MM.1S (cell line): Measurements from ENCODE around the gene SLC47A1.
"Not testable (repeated sequence)": the region's sequence is repeated elsewhere in the genome, so short reads cannot be mapped to it uniquely, and the experiment has no call there.

Experiments
- DNase-seq: peaks from one replicate; pipeline ENCODE4 v3.0.0-alpha.2; 2015
- H2AFZ ChIP-seq: fragments of 300-600 bp; sonication (generic); 2 replicates; pipeline ENCODE4 v1.6.0; 2016; ENCODE audit warnings: antibody characterized with exemption, low read length
- H3F3A ChIP-seq: fragments of 300-600 bp; sonication (generic); 2 replicates; pipeline ENCODE4 v1.6.1; 2016; ENCODE audit warnings: mild to moderate bottlenecking, antibody characterized with exemption, low read length, moderate library complexity, mixed read lengths; ENCODE audit not compliant: insufficient read depth
- H3K27ac ChIP-seq: fragments of 300-600 bp; sonication (generic); 2 replicates; pipeline ENCODE4 v1.5.1; 2016; ENCODE audit warnings: mild to moderate bottlenecking, low read length
- H3K27me3 ChIP-seq: fragments of 300-600 bp; sonication (generic); replicated peaks from 2 replicates; pipeline ENCODE4 v1.6.0; 2016; ENCODE audit warnings: low read length; ENCODE audit not compliant: insufficient read depth
- H3K36me3 ChIP-seq: fragments of 300-600 bp; sonication (generic); replicated peaks from 2 replicates; pipeline ENCODE4 v1.6.1; 2016; ENCODE audit warnings: mild to moderate bottlenecking, low read length, mixed read lengths; ENCODE audit not compliant: insufficient read depth
- H3K4me1 ChIP-seq: fragments of 300-600 bp; sonication (generic); 2 replicates; pipeline ENCODE4 v1.6.1; 2016; ENCODE audit warnings: low read length, mixed read lengths
- H3K4me2 ChIP-seq: fragments of 300-600 bp; sonication (generic); 2 replicates; pipeline ENCODE4 v1.6.0; 2016; ENCODE audit warnings: low read depth, low read length
- H3K4me3 ChIP-seq: fragments of 300-600 bp; sonication (generic); 2 replicates; pipeline ENCODE4 v1.5.1; 2016; ENCODE audit warnings: low read length, mixed read lengths
- H3K79me2 ChIP-seq: fragments of 300-600 bp; sonication (generic); 2 replicates; pipeline ENCODE4 v1.6.1; 2016; ENCODE audit warnings: mixed run types, low read length, mixed read lengths
- H3K9ac ChIP-seq: fragments of 300-600 bp; sonication (generic); 2 replicates; pipeline ENCODE4 v1.6.1; 2016; ENCODE audit warnings: low read length, mixed read lengths
- H3K9me2 ChIP-seq: fragments of 300-600 bp; sonication (generic); replicated peaks from 2 replicates; pipeline ENCODE4 v1.6.1; 2016; ENCODE audit warnings: mild to moderate bottlenecking, low read length, mixed read lengths; ENCODE audit not compliant: insufficient read depth
- H3K9me3 ChIP-seq: fragments of 300-600 bp; sonication (generic); replicated peaks from 2 replicates; pipeline ENCODE4 v1.6.1; 2016; ENCODE audit warnings: mild to moderate bottlenecking, low read length, mixed read lengths; ENCODE audit not compliant: insufficient read depth
- H4K20me1 ChIP-seq: fragments of 300-600 bp; sonication (generic); 2 replicates; pipeline ENCODE4 v1.6.1; 2016; ENCODE audit warnings: mild to moderate bottlenecking, low read length, moderate library complexity, mixed read lengths; ENCODE audit not compliant: insufficient read depth
- EZH2 ChIP-seq: fragments of 300-600 bp; sonication (generic); optimal IDR thresholded peaks from 2 replicates; pipeline ENCODE3; 2017; ENCODE audit warnings: low read depth, mild to moderate bottlenecking, antibody characterized with exemption, low read length, mixed read lengths
- EZH2phosphoT487 ChIP-seq: fragments of 300-600 bp; sonication (generic); IDR thresholded peaks from 2 replicates; pipeline ENCODE4 v1.6.1; 2018; ENCODE audit warnings: antibody characterized with exemption, low read length
- TF ChIP-seq, protein P1 (sequence below): fragments of 300-600 bp; sonication (generic); IDR thresholded peaks from 2 replicates; pipeline ENCODE4 v1.5.1; 2016; ENCODE audit warnings: antibody characterized with exemption, low read length, mixed read lengths

Gene SLC47A1

DNA sequence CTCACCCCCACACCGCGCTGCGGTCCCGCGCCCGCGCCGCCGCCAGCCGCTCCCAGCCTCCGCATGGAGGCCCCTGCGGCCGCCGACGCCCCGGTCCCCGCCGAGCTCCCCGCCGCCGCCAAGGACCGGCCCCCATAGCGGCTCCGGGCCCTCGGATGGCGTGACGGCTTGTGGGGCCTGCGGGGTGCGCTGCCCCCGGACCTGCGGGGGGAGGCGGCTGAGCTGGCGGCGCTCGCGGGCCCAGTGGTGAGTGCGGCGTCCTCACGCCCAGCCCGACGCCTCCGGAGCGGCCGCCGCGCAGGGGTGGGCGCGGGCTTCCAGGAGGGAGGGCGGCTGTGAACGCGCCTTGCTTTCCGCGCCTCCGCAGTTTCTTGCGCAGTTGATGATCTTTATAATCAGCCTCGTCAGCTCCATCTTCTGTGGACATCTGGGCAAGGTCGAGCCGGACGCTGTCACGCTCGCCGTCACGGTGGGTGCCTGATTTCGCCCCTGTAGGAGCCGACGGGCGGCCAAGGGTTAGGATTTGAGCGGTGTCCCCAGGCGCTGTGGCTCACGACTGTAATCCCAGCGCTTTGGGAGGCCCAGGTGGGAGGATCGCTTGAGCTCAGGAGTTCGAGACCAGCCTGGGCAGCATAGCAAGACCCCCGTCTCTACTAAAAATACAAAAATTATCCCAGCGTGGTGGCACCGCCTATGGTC is 46.4 kb downstream of the SLC47A1 start:
- H3K27ac ChIP-seq, result no peak overlapping the region
- H3K9me2 ChIP-seq, result no peaks in the 10 kb centered on the region
- no peaks in the 10 kb centered on the region for H3K79me2 ChIP-seq
- no peaks in the 10 kb centered on the region for H3K4me1 ChIP-seq
- H2AFZ ChIP-seq, result no peak overlapping the region
- H3K27me3 ChIP-seq, result no peaks in the 10 kb centered on the region
- H3K36me3 ChIP-seq, result no peaks in the 10 kb centered on the region
- no peaks in the 10 kb centered on the region for H3F3A ChIP-seq
- H3K9me3 ChIP-seq, result no peaks in the 10 kb centered on the region
- H3K9ac ChIP-seq, result no peak overlapping the region
- no peak overlapping the region for H3K4me2 ChIP-seq
- no peak overlapping the region for H3K4me3 ChIP-seq
- TF ChIP-seq EZH2phosphoT487 (no peak), EZH2 (no peak)
- TF ChIP-seq, protein P1, sequence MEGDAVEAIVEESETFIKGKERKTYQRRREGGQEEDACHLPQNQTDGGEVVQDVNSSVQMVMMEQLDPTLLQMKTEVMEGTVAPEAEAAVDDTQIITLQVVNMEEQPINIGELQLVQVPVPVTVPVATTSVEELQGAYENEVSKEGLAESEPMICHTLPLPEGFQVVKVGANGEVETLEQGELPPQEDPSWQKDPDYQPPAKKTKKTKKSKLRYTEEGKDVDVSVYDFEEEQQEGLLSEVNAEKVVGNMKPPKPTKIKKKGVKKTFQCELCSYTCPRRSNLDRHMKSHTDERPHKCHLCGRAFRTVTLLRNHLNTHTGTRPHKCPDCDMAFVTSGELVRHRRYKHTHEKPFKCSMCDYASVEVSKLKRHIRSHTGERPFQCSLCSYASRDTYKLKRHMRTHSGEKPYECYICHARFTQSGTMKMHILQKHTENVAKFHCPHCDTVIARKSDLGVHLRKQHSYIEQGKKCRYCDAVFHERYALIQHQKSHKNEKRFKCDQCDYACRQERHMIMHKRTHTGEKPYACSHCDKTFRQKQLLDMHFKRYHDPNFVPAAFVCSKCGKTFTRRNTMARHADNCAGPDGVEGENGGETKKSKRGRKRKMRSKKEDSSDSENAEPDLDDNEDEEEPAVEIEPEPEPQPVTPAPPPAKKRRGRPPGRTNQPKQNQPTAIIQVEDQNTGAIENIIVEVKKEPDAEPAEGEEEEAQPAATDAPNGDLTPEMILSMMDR, result no peak
- no peak for DNase-seq
- H4K20me1 ChIP-seq, result no peaks in the 10 kb centered on the region

DNA sequence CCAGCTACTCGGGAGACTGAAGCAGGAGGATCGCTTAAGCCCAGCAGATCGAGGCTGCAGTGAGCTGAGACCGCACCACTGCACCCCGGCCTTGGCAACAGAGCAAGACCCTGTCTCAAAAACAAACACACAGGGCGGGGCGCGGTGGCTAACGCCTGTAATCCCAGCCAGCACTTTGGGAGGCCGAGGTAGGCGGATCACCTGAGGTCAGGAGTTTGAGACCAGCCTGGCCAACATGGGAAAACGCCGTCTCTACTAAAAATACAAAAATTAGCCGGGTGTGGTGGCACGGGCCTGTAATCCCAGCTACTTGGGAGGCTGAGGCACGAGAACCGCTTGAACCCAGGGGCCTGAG is 46.9 kb downstream of the SLC47A1 start:
- not testable (repeated sequence) for H4K20me1 ChIP-seq, H3K9ac ChIP-seq, H3K27me3 ChIP-seq, H3K4me1 ChIP-seq, H3K27ac ChIP-seq, H3K4me3 ChIP-seq, H3K4me2 ChIP-seq, DNase-seq, H3K9me2 ChIP-seq, H3K9me3 ChIP-seq, H3K36me3 ChIP-seq, H3K79me2 ChIP-seq, H3F3A ChIP-seq, H2AFZ ChIP-seq

DNA sequence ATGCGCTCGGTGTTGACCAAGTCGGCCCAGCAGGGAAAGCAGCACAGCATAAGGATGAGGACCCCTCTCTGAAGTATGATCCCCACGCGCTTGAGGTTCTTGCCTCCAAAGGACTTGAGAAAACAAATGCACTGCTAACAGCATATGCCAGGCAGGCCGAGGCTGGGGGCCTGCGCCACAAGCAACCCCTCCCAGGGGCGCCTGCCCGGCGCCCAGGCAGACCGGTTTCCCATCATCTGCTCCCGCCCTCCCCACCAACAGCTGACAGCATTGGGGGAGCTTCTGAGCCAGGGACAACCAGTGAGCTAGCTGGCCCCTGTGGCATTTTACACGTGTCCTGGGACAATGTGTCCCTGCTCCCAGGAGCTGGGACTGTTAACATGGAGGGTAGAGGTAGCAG is 48.5 kb downstream of the SLC47A1 start:
- H4K20me1 ChIP-seq, H3K4me1 ChIP-seq, H3K9ac ChIP-seq, H3K9me3 ChIP-seq, H3K79me2 ChIP-seq, H3K27ac ChIP-seq, H3K36me3 ChIP-seq, H3F3A ChIP-seq, H2AFZ ChIP-seq, H3K27me3 ChIP-seq, H3K4me3 ChIP-seq, H3K9me2 ChIP-seq, H3K4me2 ChIP-seq, DNase-seq: not testable (repeated sequence)

DNA sequence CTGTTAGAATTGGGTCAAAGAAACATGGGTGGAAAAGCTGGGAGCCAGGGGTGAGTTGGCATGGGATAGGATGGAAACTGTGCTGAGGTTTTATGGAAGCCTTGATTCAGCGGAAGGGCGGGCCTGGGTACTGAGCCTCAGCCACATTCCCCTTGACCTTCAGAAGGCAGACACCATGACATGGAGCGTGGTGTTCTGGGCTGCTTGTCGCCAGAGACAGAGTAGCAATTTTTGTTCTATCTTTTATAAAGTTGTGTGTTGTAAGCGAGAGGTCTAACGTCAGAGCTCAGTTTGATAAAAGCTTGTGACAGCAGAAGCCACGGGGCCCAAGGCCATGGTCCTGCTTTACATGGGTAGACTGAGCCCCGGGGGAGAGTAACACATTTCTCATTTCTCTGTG is 50.2 kb downstream of the SLC47A1 start:
- no peaks in the 10 kb centered on the region for H3K79me2 ChIP-seq

More for the DNA sequence above, 50.2 kb downstream of the SLC47A1 start:
- TF ChIP-seq, protein P1, result no peak
- no peak for TF ChIP-seq EZH2
- TF ChIP-seq EZH2phosphoT487, result no peak
- no peak overlapping the region for H3K27ac ChIP-seq
- H2AFZ ChIP-seq, result no peak overlapping the region
- H3F3A ChIP-seq, result no peaks in the 10 kb centered on the region
- H3K4me1 ChIP-seq, result no peaks in the 10 kb centered on the region
- H4K20me1 ChIP-seq, result no peaks in the 10 kb centered on the region
- H3K9me3 ChIP-seq, result no peaks in the 10 kb centered on the region
- H3K27me3 ChIP-seq, result no peaks in the 10 kb centered on the region
- no peak overlapping the region for H3K4me3 ChIP-seq
- no peak overlapping the region for H3K9ac ChIP-seq
- H3K36me3 ChIP-seq, result no peaks in the 10 kb centered on the region
- DNase-seq, result no peak
- no peak overlapping the region for H3K4me2 ChIP-seq
- H3K9me2 ChIP-seq, result no peaks in the 10 kb centered on the region
